ENCODE results near the gene ANGEL2. TPM values are rescaled to one million over a fixed set of nuclear protein-coding genes. Genes with fewer than 3 reads are reported as not detected.
"Not testable (repeated sequence)": the region's sequence is repeated elsewhere in the genome, so short reads cannot be mapped to it uniquely, and the experiment has no call there.

Gene ANGEL2
- total RNA-seq, result 44.3 and 49.1 TPM in 2 replicates

- intact Hi-C loops (cut with micrococcal nuclease), result loop anchor here (1.0 to 10.0 kb wide), 8 partner anchors 36 to 1758 kb away; partner anchors contain the start of genes FLVCR1, NSL1, RCOR3 and RPS6KC1
Observed at GRCh38 chr1:213015099-213016050, at the start of gene ANGEL2. ANGEL2 (minus strand) TSS chr1:213015867; CDS start chr1:213015671, 196 bp downstream.

GRCh38 chr1:213061263-213061662, 45.6 kb upstream of the ANGEL2 start:
- intact Hi-C loops (cut with micrococcal nuclease), result no loop called here

- intact Hi-C loops (cut with micrococcal nuclease), result no loop called here
Observed at GRCh38 chr1:213060836-213061235, 45.2 kb upstream of the ANGEL2 start.

GRCh38 chr1:213057264-213058059, 41.8 kb upstream of the ANGEL2 start:
- intact Hi-C loops (cut with micrococcal nuclease), result no loop called here

GRCh38 chr1:213055767-213056166, 40.1 kb upstream of the ANGEL2 start:
- intact Hi-C loops (cut with micrococcal nuclease), result no loop called here

- intact Hi-C loops (cut with micrococcal nuclease), result no loop called here
Observed at GRCh38 chr1:213054733-213055591, 39.3 kb upstream of the ANGEL2 start.

- intact Hi-C loops (cut with micrococcal nuclease), result no loop called here
Observed at GRCh38 chr1:213054142-213054541, 38.5 kb upstream of the ANGEL2 start.

GRCh38 chr1:213053455-213053854, 37.8 kb upstream of the ANGEL2 start:
- intact Hi-C loops (cut with micrococcal nuclease), result no loop called here

- intact Hi-C loops (cut with micrococcal nuclease), result loop anchor here (1.0 kb wide), 4 partner anchors 18 to 261 kb away; partner anchors contain the start of genes ANGEL2, FLVCR1, NSL1 and TATDN3
Observed at GRCh38 chr1:213051881-213052202, 36.2 kb upstream of the ANGEL2 start.

- intact Hi-C loops (cut with micrococcal nuclease), result loop anchor here (1.0 kb wide), 4 partner anchors 19 to 260 kb away; partner anchors contain the start of genes ANGEL2, FLVCR1, NSL1 and TATDN3
Observed at GRCh38 chr1:213051127-213051880, 35.6 kb upstream of the ANGEL2 start, which contains the start of gene RPS6KC1. RPS6KC1 (plus strand) TSS chr1:213051241; CDS start chr1:213051405, 164 bp downstream.

GRCh38 chr1:213050745-213051126, 35.1 kb upstream of the ANGEL2 start:
- intact Hi-C loops (cut with micrococcal nuclease), result loop anchor here (1.0 kb wide), 4 partner anchors 20 to 259 kb away; partner anchors contain the start of genes ANGEL2, FLVCR1, NSL1 and TATDN3

GRCh38 chr1:213049232-213049631, 33.6 kb upstream of the ANGEL2 start:
- intact Hi-C loops (cut with micrococcal nuclease), result no loop called here

GRCh38 chr1:213045321-213046226, 29.9 kb upstream of the ANGEL2 start:
- intact Hi-C loops (cut with micrococcal nuclease), result not testable (repeated sequence)

GRCh38 chr1:213041443-213041842, 25.8 kb upstream of the ANGEL2 start:
- intact Hi-C loops (cut with micrococcal nuclease), result no loop called here

GRCh38 chr1:213035573-213035972, 19.9 kb upstream of the ANGEL2 start:
- intact Hi-C loops (cut with micrococcal nuclease), result no loop called here

GRCh38 chr1:213034713-213035112, 19.0 kb upstream of the ANGEL2 start:
- intact Hi-C loops (cut with micrococcal nuclease), result no loop called here

GRCh38 chr1:213032651-213033050, 17.0 kb upstream of the ANGEL2 start:
- intact Hi-C loops (cut with micrococcal nuclease), result no loop called here

GRCh38 chr1:213027024-213027423, 11.4 kb upstream of the ANGEL2 start:
- intact Hi-C loops (cut with micrococcal nuclease), result not testable (repeated sequence)

- intact Hi-C loops (cut with micrococcal nuclease), result no loop called here
Observed at GRCh38 chr1:213020016-213020415, 4.3 kb upstream of the ANGEL2 start.

All from T-helper 2 cell treated with Interferon-gamma antibody and Interleukin-4, amounts not matched to agents 100 ng/mL and 5 ng/mL, for 36 hours (primary cell).